Sigmoid colon (tissue), 7 donors: Measurements from ENCODE around the gene FGB. TPM values are rescaled to one million over a fixed set of nuclear protein-coding genes. Genes with fewer than 3 reads are reported as not detected.

Experiments
- DNase-seq: peaks from one replicate; pipeline ENCODE4 v3.0.0-alpha.2; 2019
- H3K27ac ChIP-seq, 4 donors: fragments of 200-600 bp; sonication (generic); one replicate each; pipeline ENCODE4 v1.5.1; 2016 to 2019; ENCODE audit warnings: mild to moderate bottlenecking in 1 of 4
- H3K27me3 ChIP-seq, 3 donors: fragments of 200-600 bp; sonication (generic); one replicate each; pipeline ENCODE4 v1.5.1; 2019; ENCODE audit warnings: mild to moderate bottlenecking in 1 of 3
- H3K36me3 ChIP-seq, 4 donors: fragments of 200-600 bp; sonication (generic); one replicate each; pipeline ENCODE4 v1.5.1; 2016 to 2019
- H3K4me1 ChIP-seq, 4 donors: fragments of 200-600 bp; sonication (generic); one replicate each; pipeline ENCODE4 v1.5.1; 2017 to 2019
- H3K4me3 ChIP-seq, 4 donors: fragments of 200-600 bp; sonication (generic); one replicate each; pipeline ENCODE4 v1.5.1; 2017 to 2019; ENCODE audit warnings: mild to moderate bottlenecking in 2 of 4, moderate library complexity in 1 of 4
- H3K9me3 ChIP-seq, 4 donors: fragments of 200-600 bp in 3 of 4; sonication (generic) in 3 of 4; one replicate each; pipeline versions ENCODE4 v1.5.1 to v1.6.1; 2013 to 2019
- CTCF ChIP-seq, 4 experiments: fragments of 450-650 bp in 3 of 4; fragments of 200-600 bp in 1 of 4; IDR thresholded peaks; one replicate each; pipeline ENCODE4 v1.5.1; 2016 to 2019; ENCODE audit warnings: antibody characterized with exemption in 4 of 4, mild to moderate bottlenecking in 3 of 4, moderate library complexity in 2 of 4
- EP300 ChIP-seq, 4 donors: sonication (generic); formaldehyde crosslinking; IDR thresholded peaks; one replicate each; pipeline ENCODE4 v1.6.1; 2017; ENCODE audit warnings: antibody characterized with exemption in 4 of 4
- POLR2A ChIP-seq, 2 donors: fragments of 450-650 bp; IDR thresholded peaks; one replicate each; pipeline ENCODE4 v1.6.1; 2016; ENCODE audit warnings: antibody characterized with exemption in 2 of 2, mild to moderate bottlenecking in 2 of 2, moderate library complexity in 2 of 2
- POLR2AphosphoS5 ChIP-seq, 4 donors: sonication (generic); formaldehyde crosslinking; IDR thresholded peaks; one replicate each; pipeline ENCODE4 v1.6.1; 2017; ENCODE audit warnings: antibody characterized with exemption in 4 of 4
- WGBS, 2 donors: extraction: QIAGEN DNeasy Blood & Tissue Kit; methylation state at CpG; one replicate each; pipeline ENCODE4 v1.1.7; 2013; 5-methylcytosine and 5-hydroxymethylcytosine counted together
- intact Hi-C: fragments of 100-400 bp; cut with DNase I; formaldehyde crosslinking; loops from one replicate; pipeline ENCODE4 v1.15.1; 2023
- polyA plus RNA-seq, 3 donors: library from polyadenylated mRNA; stranded (reverse); fragments of 200-250 nt; gene quantifications; one replicate each; pipeline ENCODE4 v1.2.3, GENCODE V29; 2013
- total RNA-seq, 4 donors: library from RNA; depleted of rRNA; stranded (reverse); fragments of >200 nt; gene quantifications; one replicate each; pipeline ENCODE4 v1.1.0, GENCODE V29; 2016
- donor health status: healthy with polysubstance abuse.
- donor health status: Bipolar disorder and iron deficiency.
- donor health status: healthy.

Gene FGB
- total and polyA plus RNA-seq, 7 donors, result 0.67 TPM; not detected in 6

GRCh38 chr4:154534296-154534695 is 28.5 kb upstream of the FGB start:
- Histone ChIP-seq H3K4me1 (peaks cover 0 to 8% (median 7%) of the 10 kb centered on the region in 4 donors), H3K4me3 (no peak overlapping the region), H3K9me3 (no peaks in the 10 kb centered on the region), H3K27me3 (no peaks in the 10 kb centered on the region), H3K36me3 (peaks cover 8 to 36% (median 17%) of the 10 kb centered on the region in 4 donors), H3K27ac (no peak overlapping the region)
- no peak for TF ChIP-seq CTCF (IDR thresholded peaks at IDR 0.05)
- 64 to 80% methylated on average over 1 of the region's 1 CpG for WGBS, 2 donors
- intact Hi-C loops, result no loop called here
- DNase-seq, result no peak

- intact Hi-C loops, result no loop called here
- no peak for DNase-seq
- H3K36me3 ChIP-seq, result peaks cover 23 to 100% (median 72%) of the 10 kb centered on the region in 4 donors
Measured at GRCh38 chr4:154542271-154542879, 20.4 kb upstream of the FGB start.

GRCh38 chr4:154545689-154546088 is 17.1 kb upstream of the FGB start:
- no peak for TF ChIP-seq EP300 (IDR thresholded peaks at IDR 0.05)
- no peak for TF ChIP-seq POLR2AphosphoS5 (IDR thresholded peaks at IDR 0.05)
- TF ChIP-seq CTCF (IDR thresholded peaks at IDR 0.05), result no peak
- no peak for TF ChIP-seq POLR2A (IDR thresholded peaks at IDR 0.05)
- H3K36me3 ChIP-seq, result peaks cover 19 to 78% (median 50%) of the 10 kb centered on the region in 4 donors
- no peak for DNase-seq
- intact Hi-C loops, result no loop called here
- no peaks in the 10 kb centered on the region for H3K27me3 ChIP-seq
- H3K27ac ChIP-seq, result no peak overlapping the region
- H3K4me3 ChIP-seq, result no peak overlapping the region
- no peaks in the 10 kb centered on the region for H3K9me3 ChIP-seq
- peaks cover 0 to 23% (median 17%) of the 10 kb centered on the region in 4 donors for H3K4me1 ChIP-seq
- 95 to 98% methylated on average over 4 of the region's 4 CpGs for WGBS, 2 donors

More at GRCh38 chr4:154542271-154542879, 20.4 kb upstream of the FGB start:
- H3K27ac ChIP-seq, result no peak overlapping the region
- H3K4me1 ChIP-seq, result no peaks in the 10 kb centered on the region
- H3K27me3 ChIP-seq, result no peaks in the 10 kb centered on the region
- WGBS, 2 donors, result 58 to 85% methylated on average over 4 of the region's 4 CpGs
- no peaks in the 10 kb centered on the region for H3K9me3 ChIP-seq
- no peak for TF ChIP-seq EP300 (IDR thresholded peaks at IDR 0.05)
- TF ChIP-seq POLR2A (IDR thresholded peaks at IDR 0.05), result no peak
- TF ChIP-seq POLR2AphosphoS5 (IDR thresholded peaks at IDR 0.05), result no peak
- no peak for TF ChIP-seq CTCF (IDR thresholded peaks at IDR 0.05)
- no peak overlapping the region for H3K4me3 ChIP-seq

- intact Hi-C loops, result loop anchor here (5.0 kb wide), 1 partner anchor 72 kb away; no protein-coding TSS in a partner anchor
- peaks cover 0 to 33% (median 18%) of the 10 kb centered on the region in 4 donors for H3K36me3 ChIP-seq
Measured at GRCh38 chr4:154549894-154550790, 12.7 kb upstream of the FGB start, which contains the start of gene PLRG1. TSS of gene PLRG1 (minus strand) at chr4:154550400. CDS start at chr4:154550308, 92 bp downstream.

More at GRCh38 chr4:154549894-154550790, 12.7 kb upstream of the FGB start, which contains the start of gene PLRG1:
- no peak for TF ChIP-seq EP300 (IDR thresholded peaks at IDR 0.05)
- peak; percentile 64 to 72 for TF ChIP-seq POLR2A (IDR thresholded peaks at IDR 0.05)
- TF ChIP-seq CTCF (IDR thresholded peaks at IDR 0.05), result peak in 3 of 4 experiments; percentile 7 to 38 (median 30)
- peak; percentile 86 to 92 (median 92) for TF ChIP-seq POLR2AphosphoS5 (IDR thresholded peaks at IDR 0.05)
- Histone ChIP-seq H3K27me3 (no peaks in the 10 kb centered on the region), H3K27ac (peak within 1 kb of the TSS; percentile 83 to 88 (median 86)), H3K9me3 (no peaks in the 10 kb centered on the region), H3K4me3 (peak within 1 kb of the TSS; percentile 69 to 81 (median 75)), H3K4me1 (peaks cover 0 to 31% (median 20%) of the 10 kb centered on the region in 4 donors)
- 1% methylated on average over 51 of the region's 51 CpGs for WGBS, 2 donors
- peak; percentile 98 for DNase-seq
